ENCODE data around the gene MX2. TPM values are rescaled to one million over a fixed set of nuclear protein-coding genes. Genes with fewer than 3 reads are reported as not detected.
"Not testable (repeated sequence)": the region's sequence is repeated elsewhere in the genome, so short reads cannot be mapped to it uniquely, and the experiment has no call there.

MX2 gene
- total and polyA plus RNA-seq, 2 of the 8 experiments (the other 6 are each of a cell fraction or from before 2014, with no cell fraction given), result 3.1 to 8.9 TPM

- H2AFZ ChIP-seq (ENCODE audit: low read length); H2BK120ac ChIP-seq (replicated peaks; ENCODE audit: low read depth, low read length); H3K56ac ChIP-seq (replicated peaks; ENCODE audit: insufficient read length, low read depth, low read length); H3K23ac ChIP-seq (ENCODE audit: insufficient read length); FAIRE-seq; H4K5ac ChIP-seq (ENCODE audit: insufficient read length, low read depth, low read length); POLR2A ChIA-PET (ENCODE audit: partially characterized antibody); H3K18ac ChIP-seq (ENCODE audit: extremely low read depth, low read length); H3K9me3 ChIP-seq (ENCODE audit: insufficient read depth in 2 of 2, low read depth in 1 of 2, low read length in 1 of 2); H3K4me3 ChIP-seq (ENCODE audit: extremely low read depth in 1 of 4, insufficient read depth in 2 of 4, low read depth in 3 of 4, low read length in 4 of 4); H3K79me1 ChIP-seq (ENCODE audit: low read depth, low read length); H3K4me2 ChIP-seq (ENCODE audit: insufficient read depth in 1 of 2, low read depth in 2 of 2, low read length in 2 of 2); H4K8ac ChIP-seq (ENCODE audit: extremely low read depth, insufficient read depth, low read length); H3K23me2 ChIP-seq (ENCODE audit: low read depth, low read length); H3K14ac ChIP-seq (ENCODE audit: insufficient read length); H2AK5ac ChIP-seq (ENCODE audit: low read depth, low read length); H3K9ac ChIP-seq (replicated peaks in 1 of 4; ENCODE audit: extremely low read depth in 1 of 4, low read depth in 3 of 4, low read length in 3 of 4); H3K79me2 ChIP-seq (ENCODE audit: control insufficient read depth in 1 of 2, insufficient read depth in 2 of 2, low read length in 2 of 2); H3K4ac ChIP-seq (replicated peaks; ENCODE audit: insufficient read length, low read depth, low read length); H4K91ac ChIP-seq (replicated peaks; ENCODE audit: insufficient read length, low read length); H2BK15ac ChIP-seq (ENCODE audit: low read length); DNase-seq (ENCODE audit: low read depth in 1 of 2, low spot score in 2 of 2); H2BK20ac ChIP-seq (ENCODE audit: low read length); H3K27me3 ChIP-seq (replicated peaks in 1 of 4; ENCODE audit: control insufficient read depth in 3 of 4, extremely low read depth in 1 of 4, insufficient read depth in 3 of 4, low read length in 3 of 4); H2BK12ac ChIP-seq (ENCODE audit: low read depth, low read length); H3K27ac ChIP-seq (ENCODE audit: low read depth, low read length); H4K20me1 ChIP-seq (replicated peaks in 1 of 2; ENCODE audit: control insufficient read depth in 1 of 2, insufficient read depth in 2 of 2, low read length in 2 of 2); H3K36me3 ChIP-seq (ENCODE audit: control insufficient read depth in 2 of 4, insufficient read depth in 4 of 4, low read length in 3 of 4); H2BK5ac ChIP-seq (ENCODE audit: low read depth, low read length): not testable (repeated sequence)
- 93% methylated on average over 2 of the region's 2 CpGs; no CpG with 5 or more reads in 1 of the 2 experiments for WGBS, 2 experiments (ENCODE audit: extremely low coverage in 1 of 2, insufficient coverage in 1 of 2, insufficient read length in 1 of 2, insufficient replicate concordance in 2 of 2, low coverage in 1 of 2, low lambda C conversion rate in 2 of 2, missing lambda C conversion rate in 1 of 2)
- CTCF ChIA-PET (ENCODE audit: partially characterized antibody), result interaction anchor here (1.1 to 2.3 kb wide), 2 partner anchors 101 to 134 kb away, joined by 3 to 11 read pairs; partner anchors contain the start of gene FAM3B
- peaks cover 9 to 15% (median 11%) of the 10 kb centered on the region in 4 experiments; a peak in 6 of 7 replicates for H3K4me1 ChIP-seq (replicated peaks in 1 of 4; ENCODE audit: control insufficient read depth in 3 of 4, insufficient read depth in 4 of 4, low read length in 3 of 4)
Measured at GRCh38 chr21:41417505-41417904, 55.7 kb downstream of the MX2 start.
